ACHN (cell line): Measurements from ENCODE around the gene RCC1.
"Not testable (repeated sequence)": the region's sequence is repeated elsewhere in the genome, so short reads cannot be mapped to it uniquely, and the experiment has no call there.

Source experiments
- DNase-seq: peaks from one replicate; pipeline ENCODE4 v3.0.0-alpha.2; 2015
- in situ Hi-C: cut with HindIII; loops from 2 replicates; pipeline ENCODE4 v1.10.0; 2017; ENCODE audit warnings: low sequenced_read_pairs, low pct_ligation_motif_present, low pct_unique_long_range_greater_than_20kb

Gene RCC1

GRCh38 chr1:28535180-28535579 is 29.3 kb downstream of the RCC1 start:
- in situ Hi-C loops = no loop called here

GRCh38 chr1:28537457-28538199 is 31.8 kb downstream of the RCC1 start:
- in situ Hi-C loops = no loop called here
- DNase-seq = no peak

More at GRCh38 chr1:28535180-28535579, 29.3 kb downstream of the RCC1 start:
- no peak for DNase-seq

- in situ Hi-C loops = no loop called here
- DNase-seq = no peak
Observed at GRCh38 chr1:28538286-28538685, 32.4 kb downstream of the RCC1 start.

- peak; percentile 13 for DNase-seq
- in situ Hi-C loops = no loop called here
Observed at GRCh38 chr1:28540651-28541050, 34.8 kb downstream of the RCC1 start.

- DNase-seq, in situ Hi-C loops: not testable (repeated sequence)
Observed at GRCh38 chr1:28541414-28542015, 35.7 kb downstream of the RCC1 start.

- no peak for DNase-seq
- in situ Hi-C loops = no loop called here
Observed at GRCh38 chr1:28545246-28545628, 39.4 kb downstream of the RCC1 start.

- in situ Hi-C loops = no loop called here
- DNase-seq = no peak
Observed at GRCh38 chr1:28548318-28548717, 42.5 kb downstream of the RCC1 start.

GRCh38 chr1:28551381-28551780 is 45.5 kb downstream of the RCC1 start:
- no peak for DNase-seq
- in situ Hi-C loops = no loop called here

GRCh38 chr1:28552758-28553663 is 47.2 kb downstream of the RCC1 start, which contains the start of gene TRNAU1AP:
TSS of gene TRNAU1AP (plus strand) at chr1:28553085. CDS start at chr1:28553111, 26 bp downstream.
- DNase-seq = peak; percentile 92
- in situ Hi-C loops = no loop called here

GRCh38 chr1:28560886-28561285 is 55.0 kb downstream of the RCC1 start:
- in situ Hi-C loops = no loop called here
- no peak for DNase-seq

- in situ Hi-C loops = no loop called here
- no peak for DNase-seq
Observed at GRCh38 chr1:28564310-28564709, 58.5 kb downstream of the RCC1 start.

GRCh38 chr1:28565040-28565439 is 59.2 kb downstream of the RCC1 start:
- no peak for DNase-seq
- in situ Hi-C loops = no loop called here

GRCh38 chr1:28565726-28566125 is 59.9 kb downstream of the RCC1 start:
- in situ Hi-C loops = no loop called here
- DNase-seq = no peak

- DNase-seq = no peak
- in situ Hi-C loops = no loop called here
Observed at GRCh38 chr1:28566931-28567330, 61.1 kb downstream of the RCC1 start.

GRCh38 chr1:28571911-28572310 is 66.1 kb downstream of the RCC1 start:
- no peak for DNase-seq
- in situ Hi-C loops = no loop called here

- in situ Hi-C loops, DNase-seq: not testable (repeated sequence)
Observed at GRCh38 chr1:28572891-28573290, 67.0 kb downstream of the RCC1 start.

- no peak for DNase-seq
- in situ Hi-C loops = no loop called here
Observed at GRCh38 chr1:28573564-28573963, 67.7 kb downstream of the RCC1 start.

- DNase-seq = no peak
- in situ Hi-C loops = no loop called here
Observed at GRCh38 chr1:28577052-28577678, 71.3 kb downstream of the RCC1 start.
